ENCODE data around the gene RTN4. TPM values are rescaled to one million over a fixed set of nuclear protein-coding genes. Genes with fewer than 3 reads are reported as not detected.

The RTN4 gene
- total RNA-seq, 1 donor from 2014 or later, result 275 TPM

- Histone ChIP-seq H3K9me3 (no peaks in the 10 kb centered on the region), H3K27ac (no peak overlapping the region), H3K27me3 (no peaks in the 10 kb centered on the region), H3K4me3 (no peak overlapping the region), H3K36me3 (no peaks in the 10 kb centered on the region), H3K4me1 (no peaks in the 10 kb centered on the region)
- TF ChIP-seq, protein P1, sequence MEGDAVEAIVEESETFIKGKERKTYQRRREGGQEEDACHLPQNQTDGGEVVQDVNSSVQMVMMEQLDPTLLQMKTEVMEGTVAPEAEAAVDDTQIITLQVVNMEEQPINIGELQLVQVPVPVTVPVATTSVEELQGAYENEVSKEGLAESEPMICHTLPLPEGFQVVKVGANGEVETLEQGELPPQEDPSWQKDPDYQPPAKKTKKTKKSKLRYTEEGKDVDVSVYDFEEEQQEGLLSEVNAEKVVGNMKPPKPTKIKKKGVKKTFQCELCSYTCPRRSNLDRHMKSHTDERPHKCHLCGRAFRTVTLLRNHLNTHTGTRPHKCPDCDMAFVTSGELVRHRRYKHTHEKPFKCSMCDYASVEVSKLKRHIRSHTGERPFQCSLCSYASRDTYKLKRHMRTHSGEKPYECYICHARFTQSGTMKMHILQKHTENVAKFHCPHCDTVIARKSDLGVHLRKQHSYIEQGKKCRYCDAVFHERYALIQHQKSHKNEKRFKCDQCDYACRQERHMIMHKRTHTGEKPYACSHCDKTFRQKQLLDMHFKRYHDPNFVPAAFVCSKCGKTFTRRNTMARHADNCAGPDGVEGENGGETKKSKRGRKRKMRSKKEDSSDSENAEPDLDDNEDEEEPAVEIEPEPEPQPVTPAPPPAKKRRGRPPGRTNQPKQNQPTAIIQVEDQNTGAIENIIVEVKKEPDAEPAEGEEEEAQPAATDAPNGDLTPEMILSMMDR (IDR thresholded peaks at IDR 0.05), result no peak
- DNase-seq (no peak), ATAC-seq (no peak)
- intact Hi-C loops (cut with DNase I), result no loop called here
Observed at GRCh38 chr2:54925022-54925421, 125.2 kb downstream of the RTN4 start.

GRCh38 chr2:54924121-54924520, 126.1 kb downstream of the RTN4 start:
- H3K36me3 ChIP-seq, result no peaks in the 10 kb centered on the region
- H3K4me1 ChIP-seq, result no peaks in the 10 kb centered on the region
- no peak for ATAC-seq
- DNase-seq, result no peak
- intact Hi-C loops (cut with DNase I), result no loop called here
- no peaks in the 10 kb centered on the region for H3K27me3 ChIP-seq
- no peak overlapping the region for H3K27ac ChIP-seq
- no peak overlapping the region for H3K4me3 ChIP-seq
- TF ChIP-seq, protein P1 (IDR thresholded peaks at IDR 0.05), result no peak
- no peaks in the 10 kb centered on the region for H3K9me3 ChIP-seq

Other genes with a start within 250 kb of the RTN4 start
- gene CLHC1, start 181.8 kb upstream of the RTN4 start, total RNA-seq, result 12.3 TPM
- 706 TPM for gene RPS27A, start 182.2 kb upstream of the RTN4 start, total RNA-seq
- gene MTIF2, start 218.8 kb upstream of the RTN4 start, total RNA-seq, result 19.6 TPM